Neuron (in vitro differentiated cells): ENCODE data around the gene IGFL2.

Source experiments
- H2AFZ ChIP-seq: one replicate; pipeline ENCODE4 v1.6.1; 2013; ENCODE audit warnings: low read depth, mild to moderate bottlenecking, inconsistent platforms, low read length, moderate library complexity
- H3K27me3 ChIP-seq: one replicate; pipeline ENCODE4 v1.6.1; 2013; ENCODE audit warnings: low read length; ENCODE audit not compliant: insufficient read depth
- H3K36me3 ChIP-seq: one replicate; pipeline ENCODE4 v1.6.1; 2013; ENCODE audit warnings: low read length; ENCODE audit not compliant: insufficient read depth
- H3K4me1 ChIP-seq: one replicate; pipeline ENCODE4 v1.6.1; 2013; ENCODE audit warnings: low read length; ENCODE audit not compliant: insufficient read depth
- H3K4me3 ChIP-seq: 2 replicates; pipeline ENCODE4 v1.5.1; 2013; ENCODE audit warnings: mild to moderate bottlenecking, low read length, moderate library complexity
- H3K9me3 ChIP-seq: one replicate; pipeline ENCODE4 v1.6.1; 2013; ENCODE audit warnings: low read length

Gene IGFL2

GRCh38 chr19:46210669-46211068 is 62.6 kb downstream of the IGFL2 start:
- no peak overlapping the region for H3K4me3 ChIP-seq
- H3K4me1 ChIP-seq = no peaks in the 10 kb centered on the region
- peaks cover 40% of the 10 kb centered on the region for H3K27me3 ChIP-seq
- no peak overlapping the region for H2AFZ ChIP-seq
- no peaks in the 10 kb centered on the region for H3K36me3 ChIP-seq
- H3K9me3 ChIP-seq = no peaks in the 10 kb centered on the region
